OCI-LY1 (cell line): ENCODE measurements around the gene PTPN13.

ENCODE experiments used
- H2AFZ ChIP-seq: fragments of 200-600 bp; sonication (generic), shearing (Covaris generic); 2 replicates; pipeline ENCODE4 v1.6.0; 2014; ENCODE audit warnings: antibody characterized with exemption, mild to moderate bottlenecking, low read length
- H3F3A ChIP-seq: fragments of 200-600 bp; sonication (generic), shearing (Covaris generic); 2 replicates; pipeline ENCODE4 v1.6.0; 2014; ENCODE audit warnings: mild to moderate bottlenecking, antibody characterized with exemption, low read length, moderate library complexity; ENCODE audit not compliant: insufficient read depth
- H3K27ac ChIP-seq: fragments of 200-600 bp; sonication (generic); 2 replicates; pipeline ENCODE4 v1.5.1; 2014; ENCODE audit warnings: low read length, mixed run types, mild to moderate bottlenecking, low read depth; ENCODE audit not compliant: poor library complexity, severe bottlenecking
- H3K27me3 ChIP-seq: fragments of 200-600 bp; sonication (generic); 2 replicates; pipeline ENCODE4 v1.6.0; 2014; ENCODE audit warnings: antibody characterized with exemption, mild to moderate bottlenecking, low read length, moderate library complexity; ENCODE audit not compliant: insufficient read depth
- H3K36me3 ChIP-seq: fragments of 200-600 bp; sonication (generic); 2 replicates; pipeline ENCODE4 v1.6.1; 2014; ENCODE audit warnings: mild to moderate bottlenecking, antibody characterized with exemption, low read length, moderate library complexity, mixed read lengths; ENCODE audit not compliant: insufficient read depth
- H3K4me1 ChIP-seq: fragments of 200-600 bp; sonication (generic); 2 replicates; pipeline ENCODE4 v1.5.1; 2014; ENCODE audit warnings: mild to moderate bottlenecking, low read length, moderate library complexity; ENCODE audit not compliant: insufficient read depth, severe bottlenecking
- H3K4me2 ChIP-seq: fragments of 200-600 bp; sonication (generic), shearing (Covaris generic); 2 replicates; pipeline ENCODE4 v1.6.1; 2014; ENCODE audit warnings: low read length
- H3K4me3 ChIP-seq: fragments of 200-600 bp; sonication (generic); 2 replicates; pipeline ENCODE4 v1.5.1; 2014; ENCODE audit warnings: low read length, low read depth, mild to moderate bottlenecking, mixed read lengths; ENCODE audit not compliant: poor library complexity, severe bottlenecking
- H3K79me2 ChIP-seq: fragments of 200-600 bp; shearing (Covaris generic); 2 replicates; pipeline ENCODE4 v1.6.1; 2016; ENCODE audit warnings: mixed run types, low read length, mixed read lengths; ENCODE audit not compliant: insufficient read depth
- H3K9ac ChIP-seq: fragments of 200-600 bp; sonication (generic), shearing (Covaris generic); 2 replicates; pipeline ENCODE4 v1.6.1; 2014; ENCODE audit warnings: mild to moderate bottlenecking, low read length, mixed read lengths
- H3K9me2 ChIP-seq: fragments of 200-600 bp; sonication (generic), shearing (Covaris generic); 2 replicates; pipeline ENCODE4 v1.6.1; 2014; ENCODE audit warnings: low read depth, mild to moderate bottlenecking, low read length, mixed read lengths
- H3K9me3 ChIP-seq: fragments of 200-600 bp; shearing (Covaris generic); 2 replicates; pipeline ENCODE4 v1.6.1; 2014; ENCODE audit warnings: low read length, mixed read lengths
- H4K20me1 ChIP-seq: fragments of 200-600 bp; sonication (generic), shearing (Covaris generic); 2 replicates; pipeline ENCODE4 v1.6.0; 2016; ENCODE audit warnings: mild to moderate bottlenecking, low read length; ENCODE audit not compliant: insufficient read depth
- EZH2 ChIP-seq: fragments of 200-600 bp; sonication (generic), shearing (Covaris generic); IDR thresholded peaks from 2 replicates; pipeline ENCODE4 v1.8.0; 2017; ENCODE audit warnings: borderline replicate concordance, mixed run types, mild to moderate bottlenecking, antibody characterized with exemption, low read length, moderate library complexity, mixed read lengths
- TF ChIP-seq, protein P1 (sequence below): fragments of 200-600 bp; sonication (generic), shearing (Covaris generic); IDR thresholded peaks from 2 replicates; pipeline ENCODE4 v1.5.1; 2017; ENCODE audit warnings: mild to moderate bottlenecking, antibody characterized with exemption, low read length, moderate library complexity, mixed read lengths

The PTPN13 gene

DNA sequence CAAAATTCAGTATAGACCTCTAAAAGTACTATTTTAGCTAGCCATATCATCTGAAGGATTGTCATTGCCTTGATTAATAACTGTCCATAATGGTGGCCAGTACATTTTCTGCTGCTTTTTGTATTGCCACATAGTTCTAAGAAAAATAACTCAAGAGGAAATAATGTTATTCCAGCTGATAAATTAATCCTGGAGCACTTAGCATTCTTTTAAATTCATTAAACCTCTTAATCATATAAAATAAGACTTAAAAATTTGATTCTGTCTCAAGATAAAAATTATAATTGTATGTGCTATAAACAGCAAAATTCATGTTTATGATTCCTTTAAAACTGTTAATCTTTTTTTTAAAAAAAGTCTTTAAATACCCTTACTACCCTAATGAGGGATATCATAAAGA lies 12.7 kb downstream of the PTPN13 start:
- H4K20me1 ChIP-seq: no peaks in the 10 kb centered on the region
- H3K79me2 ChIP-seq: no peaks in the 10 kb centered on the region
- H3F3A ChIP-seq: no peaks in the 10 kb centered on the region; the same call in 1 of the 2 replicates
- no peaks in the 10 kb centered on the region for H3K9me3 ChIP-seq
- TF ChIP-seq, protein P1, sequence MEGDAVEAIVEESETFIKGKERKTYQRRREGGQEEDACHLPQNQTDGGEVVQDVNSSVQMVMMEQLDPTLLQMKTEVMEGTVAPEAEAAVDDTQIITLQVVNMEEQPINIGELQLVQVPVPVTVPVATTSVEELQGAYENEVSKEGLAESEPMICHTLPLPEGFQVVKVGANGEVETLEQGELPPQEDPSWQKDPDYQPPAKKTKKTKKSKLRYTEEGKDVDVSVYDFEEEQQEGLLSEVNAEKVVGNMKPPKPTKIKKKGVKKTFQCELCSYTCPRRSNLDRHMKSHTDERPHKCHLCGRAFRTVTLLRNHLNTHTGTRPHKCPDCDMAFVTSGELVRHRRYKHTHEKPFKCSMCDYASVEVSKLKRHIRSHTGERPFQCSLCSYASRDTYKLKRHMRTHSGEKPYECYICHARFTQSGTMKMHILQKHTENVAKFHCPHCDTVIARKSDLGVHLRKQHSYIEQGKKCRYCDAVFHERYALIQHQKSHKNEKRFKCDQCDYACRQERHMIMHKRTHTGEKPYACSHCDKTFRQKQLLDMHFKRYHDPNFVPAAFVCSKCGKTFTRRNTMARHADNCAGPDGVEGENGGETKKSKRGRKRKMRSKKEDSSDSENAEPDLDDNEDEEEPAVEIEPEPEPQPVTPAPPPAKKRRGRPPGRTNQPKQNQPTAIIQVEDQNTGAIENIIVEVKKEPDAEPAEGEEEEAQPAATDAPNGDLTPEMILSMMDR: no peak
- no peak for TF ChIP-seq EZH2
- no peak overlapping the region for H3K4me3 ChIP-seq
- no peak overlapping the region for H3K27ac ChIP-seq
- H3K4me1 ChIP-seq: no peaks in the 10 kb centered on the region
- H2AFZ ChIP-seq: no peak overlapping the region
- H3K4me2 ChIP-seq: no peak overlapping the region
- no peaks in the 10 kb centered on the region for H3K27me3 ChIP-seq
- no peak overlapping the region for H3K9ac ChIP-seq
- H3K9me2 ChIP-seq: no peaks in the 10 kb centered on the region
- H3K36me3 ChIP-seq: no peaks in the 10 kb centered on the region

DNA sequence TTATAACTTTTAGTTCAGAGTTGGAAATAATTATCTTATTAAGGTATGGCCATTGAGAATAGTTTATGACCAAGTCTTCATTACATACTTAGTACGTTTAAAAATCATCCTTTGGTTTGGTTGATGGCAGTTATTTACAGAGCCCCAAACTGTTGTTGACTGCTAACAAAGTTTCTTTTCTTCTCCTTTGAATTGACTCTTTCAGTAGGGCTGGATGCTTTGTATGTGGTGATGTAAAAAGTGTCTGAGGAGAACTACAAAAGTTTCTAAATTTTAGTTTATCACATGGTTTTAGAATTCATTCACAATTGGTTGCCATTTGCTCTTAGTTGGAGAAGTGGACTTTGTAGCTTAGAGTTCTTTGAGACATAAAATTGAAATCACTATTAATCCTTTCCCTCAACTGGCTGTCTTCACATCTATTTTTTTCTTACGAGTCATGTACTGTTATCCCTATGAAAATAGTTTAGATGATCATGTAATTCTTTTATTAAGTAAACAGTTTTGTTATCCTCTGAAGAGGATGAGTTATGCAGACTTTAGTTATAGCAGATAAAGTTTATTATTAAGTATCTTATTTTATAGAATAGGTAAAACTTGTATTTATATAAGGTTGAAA lies 14.8 kb downstream of the PTPN13 start:
- Histone ChIP-seq H3K4me1 (no peaks in the 10 kb centered on the region), H3K9ac (no peak overlapping the region), H3K9me3 (no peaks in the 10 kb centered on the region), H4K20me1 (no peaks in the 10 kb centered on the region), H3K9me2 (no peaks in the 10 kb centered on the region), H3K27ac (no peak overlapping the region), H3K4me3 (no peak overlapping the region), H3F3A (no peaks in the 10 kb centered on the region; the same call in 1 of the 2 replicates), H3K27me3 (no peaks in the 10 kb centered on the region), H3K4me2 (no peak overlapping the region), H3K36me3 (no peaks in the 10 kb centered on the region), H3K79me2 (no peaks in the 10 kb centered on the region), H2AFZ (no peak overlapping the region)
- TF ChIP-seq EZH2: no peak
- TF ChIP-seq, protein P1: no peak

GRCh38 chr4:86611757-86612156 lies 17.6 kb downstream of the PTPN13 start:
- Histone ChIP-seq H3K36me3 (no peaks in the 10 kb centered on the region), H3K9ac (no peak overlapping the region), H4K20me1 (no peaks in the 10 kb centered on the region), H3K4me2 (no peak overlapping the region), H3K4me1 (no peaks in the 10 kb centered on the region), H3K4me3 (no peak overlapping the region), H3K27me3 (no peaks in the 10 kb centered on the region), H3F3A (no peaks in the 10 kb centered on the region; the same call in 1 of the 2 replicates), H3K9me3 (no peaks in the 10 kb centered on the region), H3K9me2 (no peaks in the 10 kb centered on the region), H2AFZ (no peak overlapping the region), H3K79me2 (no peaks in the 10 kb centered on the region), H3K27ac (no peak overlapping the region)
- no peak for TF ChIP-seq EZH2
- TF ChIP-seq, protein P1: no peak
